CD1c-positive myeloid dendritic cell (primary cell): ENCODE measurements around the gene MAP2.
"Not testable (repeated sequence)": the region's sequence is repeated elsewhere in the genome, so short reads cannot be mapped to it uniquely, and the experiment has no call there.

Experiments used
- DNase-seq: peaks from one replicate; pipeline ENCODE4 v3.0.0-alpha.2; 2016; ENCODE audit errors: extremely low spot score

MAP2 gene

DNA sequence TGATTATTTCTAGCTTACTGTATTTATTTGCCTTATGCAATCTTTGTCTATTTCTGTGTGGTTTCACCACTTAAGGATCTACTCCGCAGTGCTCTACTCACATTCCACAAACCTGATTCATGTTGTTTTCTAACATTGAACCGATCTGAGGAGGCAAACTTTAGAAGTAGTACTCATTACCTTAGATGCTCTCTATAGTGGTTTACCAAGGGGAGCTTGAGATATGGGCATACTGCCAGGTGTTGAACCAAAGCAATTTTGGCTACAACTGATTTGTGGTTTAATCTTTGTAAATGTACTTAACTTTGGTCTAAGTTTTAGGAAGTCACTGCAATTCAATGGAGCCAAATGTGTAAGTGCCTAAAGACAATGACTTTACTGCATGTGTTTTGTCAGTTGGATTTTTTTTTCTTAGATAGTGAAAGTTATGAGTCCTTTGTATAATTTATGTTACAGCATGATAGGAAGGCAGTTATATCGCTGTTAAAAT is 50.1 kb downstream of the MAP2 start:
- no peak for DNase-seq

- no peak for DNase-seq
Observed at GRCh38 chr2:209474960-209475359, 51.1 kb downstream of the MAP2 start.

GRCh38 chr2:209476367-209477208 is 52.7 kb downstream of the MAP2 start:
- no peak for DNase-seq

DNA sequence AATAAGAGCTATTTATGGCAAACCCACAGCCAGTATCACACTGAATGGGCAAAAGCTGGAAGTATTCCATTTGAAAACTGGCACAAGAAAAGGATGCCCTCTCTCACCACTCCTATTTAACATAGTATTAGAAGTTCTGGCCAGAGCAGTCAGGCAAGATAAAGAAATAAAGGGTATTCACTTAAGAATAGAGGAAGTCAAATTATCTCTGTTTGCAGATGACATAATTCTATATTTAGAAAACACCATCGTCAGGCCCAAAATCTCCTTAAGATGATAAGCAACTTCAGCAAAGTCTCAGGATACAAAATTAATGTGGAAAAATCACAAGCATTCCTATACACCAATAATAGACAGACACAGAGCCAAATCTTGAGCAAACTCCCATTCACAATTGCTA is 68.4 kb downstream of the MAP2 start:
- DNase-seq = not testable (repeated sequence)

DNA sequence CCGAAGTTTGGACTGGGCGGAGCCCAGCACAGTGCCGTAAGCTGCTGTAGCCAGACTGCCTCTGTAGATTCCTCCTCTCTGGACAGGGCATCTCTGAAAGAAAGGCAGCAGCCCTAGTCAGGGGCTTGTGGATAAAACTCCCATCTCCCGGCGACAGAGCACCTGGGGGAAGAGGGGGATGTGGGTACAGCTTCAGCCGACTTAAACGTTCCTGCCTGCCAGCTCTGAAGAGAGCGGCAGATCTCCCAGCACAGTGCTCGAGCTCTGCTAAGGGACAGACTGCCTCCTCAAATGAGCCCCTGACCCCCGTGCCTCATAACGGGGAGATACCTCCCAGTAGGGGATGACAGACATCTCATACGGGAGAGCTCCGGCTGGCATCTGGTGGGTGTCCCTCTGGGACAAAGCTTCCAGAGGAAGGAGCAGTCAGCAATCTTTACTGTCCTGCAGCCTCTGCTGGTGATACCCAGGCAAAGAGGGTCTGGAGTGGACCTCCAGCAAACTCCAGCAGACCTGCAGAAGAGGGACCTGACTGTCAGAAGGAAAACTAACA is 71.3 kb downstream of the MAP2 start:
- not testable (repeated sequence) for DNase-seq

GRCh38 chr2:209495855-209496585 is 72.2 kb downstream of the MAP2 start:
- peak; percentile 10 for DNase-seq

DNA sequence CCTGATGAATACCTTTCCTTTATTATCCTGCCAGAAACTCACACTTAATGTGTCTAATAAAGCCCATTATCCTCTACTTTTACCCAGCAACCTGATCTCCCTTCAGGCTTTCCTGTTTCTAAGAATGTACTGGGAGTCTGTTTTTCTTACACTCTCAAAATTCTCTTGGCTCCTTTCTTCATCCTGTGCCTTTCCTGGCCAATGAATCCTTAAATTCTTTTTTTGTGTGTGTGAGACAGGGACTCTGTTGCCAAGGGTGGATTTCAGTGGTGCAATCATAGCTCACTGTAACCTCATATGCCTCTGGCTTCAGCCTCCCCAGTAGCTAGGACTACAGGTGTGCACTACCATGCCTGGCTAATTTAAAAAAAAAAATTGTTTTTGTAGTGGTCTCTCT is 72.7 kb downstream of the MAP2 start:
- DNase-seq = no peak

DNA sequence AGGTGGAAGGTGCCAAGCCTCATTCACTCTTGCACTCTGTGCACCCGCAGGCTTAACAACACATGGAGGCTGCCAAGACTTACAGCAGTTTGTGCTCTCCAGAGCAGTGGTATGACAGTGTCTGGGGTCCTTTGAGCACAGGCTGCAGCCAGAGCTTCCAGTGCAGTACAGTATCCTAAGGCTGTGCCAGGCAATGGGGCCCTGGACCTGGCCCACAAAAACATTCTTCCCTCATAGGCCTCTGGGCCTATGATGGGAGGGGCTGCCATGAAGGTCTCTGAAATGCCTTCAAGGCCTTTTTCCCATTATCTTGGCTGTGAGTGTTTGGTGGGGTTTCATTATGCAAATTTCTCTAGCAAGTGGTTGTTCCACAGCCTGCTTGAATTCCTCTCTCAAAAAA is 74.8 kb downstream of the MAP2 start:
- no peak for DNase-seq

GRCh38 chr2:209499069-209499468 is 75.2 kb downstream of the MAP2 start:
- DNase-seq = peak; percentile 26

DNA sequence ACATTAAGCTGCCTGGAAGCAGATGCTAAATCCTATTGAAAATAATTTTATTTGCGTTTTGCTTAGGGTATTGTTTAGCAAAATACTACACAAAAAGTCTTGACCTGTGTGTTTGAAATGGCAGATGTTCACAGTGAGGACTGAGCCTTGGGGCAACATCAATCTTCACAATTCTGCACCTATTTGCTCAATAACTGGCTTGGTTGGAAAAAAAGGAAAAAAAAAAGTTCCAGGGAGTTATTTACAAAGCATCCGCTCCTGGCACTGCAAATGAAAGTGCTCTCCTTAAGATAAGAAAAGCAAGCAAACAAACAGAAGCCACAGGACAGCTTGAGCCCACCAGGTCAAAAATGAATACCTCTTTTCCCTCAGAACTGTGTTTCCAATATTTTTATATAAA is 77.7 kb downstream of the MAP2 start:
- DNase-seq = no peak

GRCh38 chr2:209505410-209505809 is 81.6 kb downstream of the MAP2 start:
- DNase-seq = no peak

- DNase-seq = no peak
Observed at GRCh38 chr2:209508255-209508654, 84.4 kb downstream of the MAP2 start.

- DNase-seq = no peak
Observed at GRCh38 chr2:209511637-209512036, 87.8 kb downstream of the MAP2 start.

DNA sequence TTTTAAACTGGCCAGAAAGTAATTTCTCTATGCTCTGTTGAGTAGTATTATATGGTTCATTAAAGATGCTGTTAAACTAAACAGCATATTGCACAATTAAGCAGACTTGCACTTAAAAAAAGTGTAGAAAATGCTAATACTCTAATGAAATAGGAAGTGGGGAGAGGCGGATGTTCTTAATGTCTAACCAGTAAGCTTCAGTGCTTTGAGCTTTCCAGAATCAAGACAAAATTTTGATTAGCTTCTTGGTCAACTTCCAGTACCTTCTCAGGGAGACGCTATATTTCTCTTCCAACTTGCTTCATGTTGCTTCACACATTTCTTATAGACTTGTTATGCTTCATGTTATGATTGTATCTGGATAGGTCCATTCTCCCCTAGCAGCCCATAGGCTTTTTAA is 89.1 kb downstream of the MAP2 start:
- DNase-seq = no peak

- DNase-seq = no peak
Observed at GRCh38 chr2:209517436-209517835, 93.6 kb downstream of the MAP2 start.

- DNase-seq = no peak
Observed at GRCh38 chr2:209519271-209519670, 95.4 kb downstream of the MAP2 start.

DNA sequence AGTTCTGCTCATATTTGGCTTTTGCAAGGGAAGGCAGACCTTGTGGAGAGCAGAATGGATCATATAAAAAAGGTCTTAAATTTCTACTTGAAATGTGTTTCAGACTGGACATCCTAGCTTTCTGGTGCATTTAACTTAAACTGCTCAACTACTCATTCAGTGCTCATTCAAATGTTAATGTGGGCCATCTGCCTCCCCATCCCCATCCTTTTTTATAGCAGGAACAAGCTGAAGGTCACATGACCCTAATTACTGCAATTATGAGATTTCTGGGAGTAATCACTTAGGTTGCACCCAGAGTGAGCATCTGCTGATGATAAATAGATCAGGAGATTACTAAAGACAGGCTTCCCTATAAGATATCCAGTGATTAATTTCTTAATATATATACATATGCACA is 96.1 kb downstream of the MAP2 start:
- DNase-seq = no peak

DNA sequence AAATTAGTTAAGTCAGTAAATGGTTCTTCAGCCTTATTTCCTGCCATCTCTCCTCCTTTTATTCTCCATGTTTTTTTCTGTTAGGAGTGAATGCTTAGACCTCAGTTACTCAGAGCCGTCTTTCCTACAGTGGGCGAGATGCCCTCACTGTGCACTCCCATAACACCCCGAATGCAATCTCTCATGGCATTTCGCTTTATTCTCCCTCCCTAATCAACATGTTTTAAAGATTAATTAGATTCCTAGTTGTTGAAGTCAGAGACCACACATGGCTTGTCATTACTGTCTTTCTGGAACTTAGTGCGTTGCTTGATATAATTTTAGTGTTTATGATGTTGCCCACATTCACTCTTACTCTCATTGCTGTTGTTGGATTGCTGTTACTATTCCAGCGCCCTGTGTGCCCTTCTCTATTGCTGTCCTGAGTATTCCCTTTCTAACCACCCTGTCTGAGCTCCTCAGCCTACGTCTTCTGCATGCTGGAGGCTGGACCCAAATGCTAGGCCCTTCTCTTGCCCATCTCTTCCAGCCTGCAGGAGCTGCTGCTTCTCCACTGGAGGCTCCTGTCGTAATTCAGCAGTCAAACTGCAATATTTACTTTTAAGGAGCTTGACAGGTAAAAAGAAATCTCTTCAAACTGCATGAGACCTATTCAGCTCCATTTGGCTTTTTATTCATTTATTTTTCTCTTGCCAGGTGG is 99.3 kb downstream of the MAP2 start:
- DNase-seq = no peak

DNA sequence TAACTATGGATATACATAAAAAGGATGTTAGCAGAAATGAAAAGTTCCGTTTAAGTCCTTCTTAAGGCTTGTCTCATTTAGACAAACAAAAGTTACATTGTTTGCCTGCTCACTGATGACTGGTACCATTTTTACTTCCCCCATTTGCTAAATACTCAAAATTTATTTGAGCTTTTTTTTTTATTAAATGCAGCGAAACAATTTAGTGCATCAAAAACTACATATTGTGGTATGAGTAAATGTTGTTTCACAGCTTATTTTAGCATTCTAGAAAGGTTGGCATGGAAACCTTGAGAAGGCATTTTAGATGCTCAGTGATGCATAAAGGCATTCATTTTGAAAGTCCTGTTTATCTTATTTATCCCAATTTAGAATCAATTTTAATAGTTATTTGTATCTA is 100.0 kb downstream of the MAP2 start:
- DNase-seq = no peak

GRCh38 chr2:209525331-209525730 is 101.5 kb downstream of the MAP2 start:
- DNase-seq = no peak

DNA sequence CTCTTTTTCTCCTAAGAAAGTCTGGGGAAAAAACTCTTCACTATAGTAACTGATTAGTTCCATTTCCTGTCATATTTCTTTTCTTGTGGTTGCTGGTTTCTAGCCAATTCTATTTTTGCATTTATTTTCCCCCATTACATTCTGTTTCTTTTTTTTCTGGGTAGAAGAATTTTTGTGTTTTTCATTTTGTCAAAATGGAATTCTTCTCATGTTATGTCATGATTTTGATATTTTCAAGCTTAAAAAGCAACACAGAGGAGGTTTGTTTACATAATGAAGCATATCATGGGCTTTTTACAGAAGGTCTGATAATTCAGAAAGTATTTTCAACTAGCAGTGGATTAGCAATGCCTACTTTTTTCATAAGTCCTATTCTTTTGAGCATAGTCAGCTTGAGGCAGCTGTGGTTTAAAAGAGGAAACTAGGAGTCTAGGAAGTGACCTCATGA is 102.0 kb downstream of the MAP2 start:
- peak; percentile 51 for DNase-seq

DNA sequence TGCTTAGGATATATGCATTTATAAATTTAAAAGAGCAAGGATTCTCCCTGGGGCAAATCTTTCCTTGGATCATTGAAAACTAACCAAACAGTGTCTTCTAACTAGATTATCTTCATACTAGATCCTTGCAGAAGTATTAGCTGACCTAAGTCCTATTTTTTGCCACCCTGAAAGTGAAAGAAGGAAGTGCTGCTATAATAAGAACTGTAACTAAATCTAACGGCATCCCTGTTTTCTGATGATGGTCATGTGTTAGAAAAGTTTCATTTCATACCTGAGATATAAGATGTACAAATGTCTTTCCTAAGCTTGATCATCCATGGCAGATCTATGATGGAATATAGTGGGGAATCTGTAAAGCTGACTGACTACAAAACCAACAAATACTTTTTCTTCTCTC is 102.7 kb downstream of the MAP2 start:
- DNase-seq = peak; percentile 66
